Measurements from ENCODE around the gene REXO4.
"Not testable (repeated sequence)": the region's sequence is repeated elsewhere in the genome, so short reads cannot be mapped to it uniquely, and the experiment has no call there.

Gene REXO4

DNA sequence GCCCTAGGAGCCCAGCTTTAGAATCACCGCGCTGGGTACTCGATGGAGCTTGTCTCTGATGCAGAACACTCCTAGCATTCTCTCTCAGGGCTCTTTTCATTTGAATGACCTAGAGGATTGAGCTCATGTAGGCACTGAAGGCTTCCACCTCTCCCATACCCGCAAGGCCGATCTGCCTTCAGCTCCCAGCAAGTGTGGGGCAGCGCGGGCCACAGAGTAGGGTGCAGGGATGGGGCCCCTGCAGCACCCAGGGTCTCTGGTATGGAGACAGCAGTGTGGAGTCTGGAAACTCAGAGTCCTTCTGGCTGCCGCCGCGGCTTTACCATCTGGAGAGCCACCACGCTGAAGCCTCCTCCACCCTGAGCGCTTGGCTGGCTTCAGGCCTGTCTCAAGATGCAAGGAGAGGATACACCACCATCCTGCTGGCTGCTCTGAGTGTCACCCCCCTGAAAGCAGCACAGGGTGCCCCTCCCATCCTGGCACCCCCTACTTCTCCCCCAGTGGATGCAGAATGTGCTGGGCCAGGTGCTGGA is 28.7 kb downstream of the REXO4 start:
- DNase-seq: no peak
- no peak for ATAC-seq

DNA sequence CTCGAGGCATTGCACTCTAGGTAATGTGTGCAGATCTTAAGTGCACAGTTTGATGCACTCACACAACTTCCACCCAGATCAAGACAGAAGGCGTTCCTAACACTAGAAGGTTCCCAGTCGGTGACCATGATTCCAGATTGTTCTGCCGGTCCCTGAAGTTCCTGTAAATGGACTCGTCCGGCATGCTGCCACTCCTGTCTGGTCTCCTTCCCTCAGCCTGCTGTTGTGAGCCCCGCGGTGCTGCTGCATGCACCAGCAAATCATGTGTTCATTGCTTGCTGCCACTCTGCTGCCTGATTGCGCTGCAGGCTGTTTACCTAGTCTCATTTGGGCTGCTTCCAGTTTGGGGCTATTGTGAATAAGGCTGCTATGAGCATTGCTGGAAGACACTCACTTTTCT is 30.1 kb downstream of the REXO4 start:
- DNase-seq: no peak
- no peak for ATAC-seq

DNA sequence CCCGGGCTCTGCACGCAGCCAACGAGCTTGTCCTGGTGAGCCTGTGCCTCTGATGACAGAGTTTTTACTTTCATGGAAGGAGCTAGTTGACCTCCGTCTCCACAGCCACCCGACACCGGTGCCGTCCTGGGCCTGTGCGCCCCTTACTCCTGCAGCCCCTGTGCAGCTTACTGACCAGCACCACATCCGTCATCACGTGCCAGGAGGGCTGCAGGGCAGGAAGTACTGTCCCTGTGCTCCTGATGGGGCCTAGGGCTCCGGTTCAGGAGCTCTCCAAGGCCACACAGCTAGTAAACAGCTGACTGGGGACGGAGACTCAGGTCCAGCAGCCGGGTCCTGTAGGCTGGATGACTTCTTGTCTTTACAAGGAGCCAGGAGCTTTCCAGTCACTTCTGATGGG is 31.5 kb downstream of the REXO4 start:
- ATAC-seq (no peak), DNase-seq (no peak)

GRCh38 chr9:133385452-133385851 is 32.4 kb downstream of the REXO4 start:
- DNase-seq (no peak), ATAC-seq (no peak)

GRCh38 chr9:133384736-133385321 is 33.0 kb downstream of the REXO4 start:
- ATAC-seq: no peak
- no peak for DNase-seq

GRCh38 chr9:133383438-133383837 is 34.4 kb downstream of the REXO4 start:
- no peak for DNase-seq
- no peak for ATAC-seq

DNA sequence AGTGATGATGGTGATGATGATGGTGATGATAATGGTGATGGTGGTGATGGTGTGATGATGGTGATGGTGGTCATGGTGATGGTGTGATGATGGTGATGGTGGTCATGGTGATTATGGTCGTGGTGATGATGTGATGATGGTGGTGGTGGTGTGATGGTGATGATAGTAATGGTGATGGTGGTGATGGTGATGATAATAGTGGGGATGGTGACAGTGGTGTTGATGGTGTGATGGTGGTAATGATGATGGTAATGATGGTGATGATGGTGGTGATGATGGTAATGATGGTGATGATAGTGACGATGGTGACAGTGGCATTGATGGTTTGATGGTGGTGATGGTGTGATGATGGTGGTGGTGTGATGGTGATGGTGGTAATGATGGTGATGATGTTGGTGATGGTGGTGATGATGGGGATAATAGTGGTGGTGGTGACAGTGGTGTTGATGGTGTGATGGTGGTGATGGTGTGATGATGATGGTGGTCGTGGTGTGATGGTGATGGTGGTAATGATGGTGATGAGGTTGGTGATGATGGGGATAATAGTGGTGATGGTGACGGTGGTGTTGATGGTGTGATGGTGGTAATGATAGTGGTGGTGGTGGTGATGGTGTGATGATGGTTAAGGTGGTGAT is 35.2 kb downstream of the REXO4 start:
- no peak for ATAC-seq
- DNase-seq: no peak

GRCh38 chr9:133380734-133381133 is 37.1 kb downstream of the REXO4 start:
- DNase-seq: no peak

DNA sequence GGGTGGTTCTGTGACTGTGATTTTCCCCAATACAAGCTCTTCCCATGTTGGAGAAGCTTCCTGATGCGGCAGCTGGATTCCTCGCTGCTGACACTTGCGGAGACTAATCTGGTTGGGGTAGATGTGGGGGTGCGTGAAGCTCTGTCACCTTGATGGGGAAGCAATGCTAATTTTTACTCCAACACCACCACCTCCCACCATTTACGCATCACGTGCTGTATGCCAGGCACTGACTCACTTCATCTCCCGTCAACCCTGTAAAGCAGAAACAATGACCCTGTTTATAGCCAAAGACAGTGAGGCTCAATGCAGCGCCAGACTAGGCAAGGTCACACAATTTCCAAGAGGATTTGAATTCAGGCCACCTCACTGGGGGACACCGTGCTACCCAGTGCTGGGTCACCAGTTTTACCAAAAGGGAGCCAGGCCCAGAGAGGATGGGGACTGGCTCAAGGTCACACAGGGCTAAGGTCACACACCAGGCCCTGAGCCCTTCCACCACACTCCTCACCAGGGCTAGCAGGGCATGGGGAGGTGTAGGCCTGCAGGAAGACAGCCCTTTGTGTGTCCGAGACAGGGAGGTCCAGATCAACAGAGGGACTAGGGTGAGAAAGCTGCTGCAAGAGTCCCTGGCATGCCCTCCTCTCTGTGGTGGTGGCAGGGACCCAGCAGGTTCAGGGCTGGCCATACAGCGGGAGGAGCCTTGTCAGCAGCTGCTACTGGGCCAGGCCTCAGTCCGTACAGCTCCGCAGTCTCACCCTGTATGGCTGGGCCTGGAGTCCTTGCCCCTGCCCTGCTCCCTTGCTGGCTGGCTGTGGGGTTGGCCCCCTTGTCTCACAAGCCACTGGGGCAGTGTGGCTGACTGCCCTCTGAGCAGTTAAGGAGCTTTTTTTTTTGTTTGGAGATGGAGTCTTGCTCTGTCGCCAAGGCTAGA is 38.4 kb downstream of the REXO4 start:
- no peak for DNase-seq
- no peak for ATAC-seq

More at GRCh38 chr9:133380734-133381133, 37.1 kb downstream of the REXO4 start:
- ATAC-seq: no peak

- DNase-seq (no peak), ATAC-seq (no peak)
These were observed 39.3 kb downstream of the REXO4 start for GRCh38 chr9:133378408-133378962.

DNA sequence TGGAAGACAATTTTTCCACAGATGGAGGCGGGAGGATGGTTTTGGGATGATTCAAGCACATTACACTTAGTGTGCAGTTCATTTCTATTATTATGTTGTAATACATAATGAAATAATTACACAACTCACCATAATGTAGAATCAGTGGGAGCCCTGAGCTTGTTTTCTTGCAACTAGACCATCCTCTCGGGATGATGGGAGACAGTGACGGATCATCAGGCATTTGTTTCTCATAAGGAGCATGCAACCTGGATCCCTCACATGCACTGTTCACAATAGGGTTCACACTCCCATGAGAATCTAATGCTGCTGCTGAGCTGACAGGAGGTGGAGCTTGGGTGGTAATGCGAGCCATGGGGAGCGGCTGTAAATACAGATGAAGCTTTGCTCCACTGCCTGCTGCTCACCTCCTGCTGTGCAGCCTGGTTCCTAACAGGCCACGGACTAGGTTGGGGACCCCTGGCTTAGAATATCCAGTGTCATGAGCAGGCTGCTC is 40.0 kb downstream of the REXO4 start:
- ATAC-seq: no peak
- DNase-seq: no peak

DNA sequence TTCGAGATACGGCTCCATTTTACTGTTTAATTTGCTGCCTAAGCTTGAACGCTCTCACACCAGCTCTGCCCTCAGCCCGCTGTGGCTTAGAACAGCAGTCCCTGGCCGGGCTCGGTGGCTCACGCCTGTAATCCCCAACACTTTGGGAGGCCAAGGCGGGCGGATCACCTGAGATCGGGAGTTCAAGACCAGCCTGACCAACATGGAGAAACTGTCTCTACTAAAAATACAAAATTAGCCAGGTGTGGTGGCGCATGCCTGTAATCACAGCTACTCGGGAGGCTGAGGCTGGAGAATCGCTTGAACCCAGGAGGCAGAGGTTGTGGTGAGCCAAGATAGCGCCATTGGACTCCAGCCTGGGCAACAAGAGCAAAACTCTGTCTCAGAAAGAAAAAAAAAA is 40.5 kb downstream of the REXO4 start:
- DNase-seq, ATAC-seq: not testable (repeated sequence)

DNA sequence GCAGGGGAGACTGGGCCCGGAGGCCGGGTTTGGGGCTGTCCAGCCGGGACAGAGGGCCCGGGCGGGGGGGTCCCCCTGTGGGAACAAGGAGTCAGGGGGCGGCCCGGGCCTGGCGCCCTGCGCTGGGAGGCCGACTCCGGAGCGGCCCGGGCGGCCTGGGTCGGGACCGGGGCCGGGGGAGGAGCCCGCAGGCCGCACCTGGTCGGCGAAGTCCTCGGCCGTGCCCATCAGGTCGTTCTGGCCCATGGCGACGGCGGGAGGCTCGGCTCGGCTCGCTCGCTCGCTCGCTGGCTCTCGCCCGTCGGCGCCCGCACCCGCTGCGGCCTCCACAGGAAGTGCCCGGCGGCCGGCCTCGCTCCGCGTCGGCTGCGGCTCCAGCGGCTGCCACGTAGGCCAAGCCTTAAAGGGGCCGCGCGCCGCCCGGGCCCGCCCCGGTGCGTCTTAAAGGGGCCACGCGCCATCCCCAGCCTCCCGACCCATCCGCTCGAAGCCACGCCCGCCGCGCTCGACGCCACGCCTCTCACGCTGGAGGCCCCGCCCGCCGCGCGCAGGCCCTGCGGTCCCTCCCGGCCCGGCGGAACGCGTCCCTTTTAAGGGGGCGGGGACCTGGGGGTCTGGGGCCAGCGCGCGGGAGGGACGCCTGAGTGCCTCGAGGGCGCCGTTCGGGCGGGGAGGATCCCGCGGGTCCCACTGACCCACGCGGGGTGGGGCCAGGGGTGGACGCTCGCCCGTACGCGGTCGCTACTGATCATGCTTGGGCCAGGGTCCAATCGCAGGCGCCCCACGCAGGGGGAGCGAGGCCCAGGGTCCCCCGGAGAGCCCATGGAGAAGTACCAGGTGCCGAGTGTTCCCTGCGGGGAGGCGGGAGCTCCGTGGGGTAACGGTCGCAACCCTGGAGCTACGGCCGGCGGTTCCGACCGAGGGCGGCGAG is 41.8 kb downstream of the REXO4 start, which contains the start of the genes STKLD1 and SURF4:
Gene STKLD1 (plus strand): TSS at position 643 of the 931 bp plus-strand sequence. CDS start 108 bp downstream, at position 751.
Gene SURF4 (minus strand): TSS at position 337 of the 931 bp plus-strand sequence. CDS start 91 bp downstream, at position 246.
- peak; percentile 97 for DNase-seq
- ATAC-seq: peak; percentile 78

GRCh38 chr9:133375116-133375723 is 42.6 kb downstream of the REXO4 start:
- DNase-seq: peak; percentile 49
- no peak for ATAC-seq

- DNase-seq (no peak), ATAC-seq (peak; percentile 5)
These were observed 43.1 kb downstream of the REXO4 start for GRCh38 chr9:133374612-133375115.

DNA sequence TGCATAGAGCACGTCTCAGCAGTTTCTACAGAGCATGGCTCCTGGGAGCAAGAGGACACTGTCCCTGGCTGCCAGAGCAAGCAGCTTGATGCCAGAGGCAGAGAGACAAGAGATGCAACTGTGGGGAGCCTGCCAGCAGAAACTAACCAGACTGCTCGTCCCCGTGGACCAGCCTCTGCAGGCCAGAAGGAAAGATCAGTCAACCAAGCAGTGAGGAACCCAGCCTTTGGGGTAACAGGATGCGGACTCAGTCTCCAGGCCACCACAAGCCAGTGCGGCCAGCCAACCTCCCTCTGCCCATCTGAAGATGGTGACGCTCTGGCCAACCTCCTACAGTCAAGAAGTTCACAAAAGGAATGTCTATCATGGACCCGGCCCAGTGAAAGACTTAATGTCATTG is 45.7 kb downstream of the REXO4 start:
- DNase-seq: no peak
- ATAC-seq: no peak

DNA sequence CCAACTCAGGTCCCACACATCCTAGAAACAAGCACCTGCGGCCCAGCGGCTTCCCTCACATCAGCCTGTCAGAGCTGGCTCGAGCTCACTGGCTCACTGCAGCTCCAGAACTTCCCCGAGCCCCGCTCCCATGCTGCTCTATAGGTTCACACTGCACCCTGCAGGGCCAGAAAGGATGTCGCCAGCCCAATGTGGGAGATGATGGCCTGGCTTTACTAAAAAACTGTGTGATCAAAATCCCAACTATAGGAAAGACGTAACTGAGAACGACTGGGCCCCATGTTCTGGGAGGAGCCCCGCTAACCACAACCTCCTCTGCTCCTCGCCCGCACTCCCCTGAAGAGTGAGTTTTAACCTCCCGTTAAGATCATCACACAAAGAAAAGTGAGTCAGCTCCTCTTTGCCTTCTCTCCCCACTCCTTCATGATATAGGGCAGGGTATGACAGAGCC is 46.5 kb downstream of the REXO4 start:
- DNase-seq (peak; percentile 78), ATAC-seq (peak; percentile 81)

DNA sequence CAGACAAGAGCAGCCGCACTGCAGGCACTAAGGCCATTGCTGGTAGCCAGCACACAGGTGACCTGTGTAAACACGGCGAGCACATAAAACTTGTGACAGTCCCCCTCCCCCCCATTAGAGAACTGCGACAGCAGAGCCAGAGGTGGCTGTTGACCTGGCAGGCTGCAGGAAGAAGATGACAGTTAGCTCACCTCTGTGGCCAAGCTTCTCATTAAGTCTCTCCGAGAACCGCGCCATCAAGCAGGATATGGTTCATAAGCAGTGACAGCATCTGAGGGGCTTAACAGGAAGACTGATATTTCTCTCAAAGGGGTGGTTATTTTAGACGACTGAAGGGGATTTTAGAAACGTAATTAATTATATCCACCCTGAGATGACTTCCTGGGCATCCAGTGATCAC is 47.1 kb downstream of the REXO4 start:
- DNase-seq (peak; percentile 46), ATAC-seq (no peak)

DNA sequence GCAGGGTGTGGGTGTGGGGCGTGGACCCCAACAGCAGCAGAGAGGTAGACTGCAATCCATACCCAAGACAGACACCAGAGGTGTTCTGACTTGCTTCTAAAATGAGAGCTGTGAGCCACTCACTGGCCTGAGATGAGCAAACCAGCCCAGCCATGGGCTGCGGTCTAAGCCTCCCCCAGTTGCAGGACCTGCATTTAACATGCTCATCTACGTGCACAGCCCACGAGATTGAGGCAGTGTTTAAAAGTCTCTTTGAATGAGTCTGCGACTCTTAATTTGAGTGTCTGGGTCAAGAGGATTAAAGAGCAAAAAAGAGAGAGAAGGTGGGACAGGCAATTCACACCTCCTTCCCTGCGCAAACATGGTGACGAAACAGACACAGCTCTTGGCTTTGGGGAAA is 47.9 kb downstream of the REXO4 start:
- ATAC-seq (no peak), DNase-seq (no peak)

GRCh38 chr9:133369422-133369821 is 48.4 kb downstream of the REXO4 start:
- no peak for DNase-seq
- ATAC-seq: no peak
